NCI-H2029 treated with DMSO at 0.1 percent for 48 hours (cell line): ENCODE data around the gene NTM.

Experiments
- DNase-seq: peaks from one replicate; lab custom pipeline; 2025; lab: John Stamatoyannopoulos, UW

NTM gene

DNA sequence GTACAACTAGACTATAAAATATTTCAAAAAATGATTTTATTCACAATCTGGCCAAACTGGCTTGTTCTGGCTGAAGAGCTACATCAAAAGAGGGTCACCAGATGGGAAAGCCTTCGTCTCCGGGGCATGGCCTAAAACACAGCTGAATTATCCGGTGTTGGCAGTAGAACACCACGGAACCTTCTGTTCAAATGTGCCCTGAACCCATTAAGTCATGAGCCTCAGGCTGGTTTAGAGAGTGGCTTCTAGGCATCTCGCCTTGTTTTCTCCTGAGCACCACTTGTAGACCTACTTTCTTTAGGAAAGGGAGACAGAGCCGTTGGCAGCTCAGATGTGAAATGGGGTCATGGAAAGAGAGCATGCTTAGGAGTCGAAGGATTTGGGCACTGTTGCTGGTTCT lies 890.2 kb downstream of the NTM start:
- no peak for DNase-seq

DNA sequence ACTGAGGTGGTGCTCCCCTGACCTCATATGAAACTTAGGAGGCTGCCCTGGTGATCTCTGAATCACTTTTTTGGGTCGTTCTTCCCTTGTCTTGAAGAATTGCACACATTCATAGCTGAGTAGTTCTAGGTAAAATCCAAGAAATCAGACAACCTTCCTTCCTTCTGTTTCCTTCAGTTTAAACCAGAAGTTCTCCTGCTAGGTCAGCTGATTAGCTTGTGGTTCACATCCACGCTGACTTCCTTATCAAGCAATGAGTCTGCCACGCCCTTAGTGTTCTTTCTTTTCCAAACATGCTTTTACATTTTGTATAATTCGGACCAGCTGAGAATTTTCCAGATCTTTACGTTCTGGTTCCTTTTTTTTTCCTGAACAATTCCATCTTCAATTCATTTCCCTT lies 892.8 kb downstream of the NTM start:
- no peak for DNase-seq

DNA sequence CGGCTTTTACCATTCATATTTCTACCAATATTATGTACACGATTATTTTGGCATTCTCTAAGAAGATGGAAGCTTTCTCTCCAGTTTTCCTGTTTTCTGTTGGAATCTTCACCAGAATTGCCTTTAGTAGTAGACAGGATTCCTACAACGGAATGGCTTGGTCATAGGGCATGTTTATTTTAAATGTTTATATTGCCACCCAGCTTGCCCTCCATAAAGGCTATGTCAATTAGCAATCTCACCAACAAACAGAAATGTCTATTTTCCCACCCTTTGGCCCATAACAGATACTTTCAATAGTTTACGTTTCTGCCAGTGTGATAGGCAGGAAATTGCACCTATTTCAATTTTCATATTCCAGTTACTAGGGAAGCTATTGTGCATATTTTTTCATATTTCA lies 893.5 kb downstream of the NTM start:
- DNase-seq: no peak

DNA sequence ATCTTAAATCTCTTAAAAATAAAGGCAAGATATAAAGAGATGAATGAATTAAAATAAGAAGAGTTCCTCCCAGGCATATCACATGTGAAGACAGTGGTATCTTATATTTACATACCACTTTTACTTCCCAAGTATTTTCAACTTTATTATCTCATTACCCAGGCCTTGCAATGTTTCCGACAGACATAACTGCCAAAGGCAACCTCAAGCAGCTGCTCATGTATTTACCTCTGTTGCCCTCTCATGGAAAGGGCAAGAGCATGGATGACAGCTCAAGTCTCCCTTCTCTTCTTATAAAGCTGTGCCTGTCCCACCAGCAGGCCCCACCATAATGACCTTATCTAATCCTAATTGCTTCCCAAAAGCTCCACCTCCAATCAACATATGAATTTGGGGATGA lies 894.2 kb downstream of the NTM start:
- no peak for DNase-seq

DNA sequence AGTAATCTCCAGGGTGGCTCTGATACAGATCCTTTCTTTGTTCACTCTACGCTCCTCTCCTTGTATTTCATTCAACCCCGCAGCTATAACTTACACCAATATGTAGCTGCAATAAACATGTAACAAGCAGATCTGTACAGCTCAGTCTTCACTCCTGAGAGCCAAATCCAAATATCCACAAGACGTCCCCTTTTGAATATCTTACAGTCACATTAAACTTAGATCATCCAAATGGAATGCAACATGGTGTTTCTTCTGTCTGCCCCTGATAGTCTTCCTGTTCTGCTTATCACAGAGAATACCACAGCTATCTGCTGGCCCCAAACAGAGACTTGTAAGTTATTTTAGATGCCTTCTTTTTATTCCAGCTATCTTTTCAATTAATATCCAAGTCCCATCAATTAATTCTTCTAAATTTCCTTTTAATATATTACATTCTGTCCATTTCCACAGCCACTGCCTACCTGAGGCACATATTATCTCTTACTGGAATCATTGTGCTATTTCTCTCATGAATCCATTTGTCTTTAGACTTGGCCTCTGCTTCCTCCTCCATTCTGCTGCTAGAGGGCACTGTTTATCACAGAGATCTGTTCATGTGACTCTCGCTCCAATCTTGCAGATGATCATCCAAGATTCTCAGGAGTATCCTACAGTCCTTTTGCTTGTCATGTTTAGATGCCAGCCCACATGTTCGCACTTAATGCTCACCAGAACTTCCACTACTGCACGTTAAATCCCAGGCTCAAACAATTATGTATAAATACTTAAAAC lies 908.6 kb downstream of the NTM start:
- no peak for DNase-seq

DNA sequence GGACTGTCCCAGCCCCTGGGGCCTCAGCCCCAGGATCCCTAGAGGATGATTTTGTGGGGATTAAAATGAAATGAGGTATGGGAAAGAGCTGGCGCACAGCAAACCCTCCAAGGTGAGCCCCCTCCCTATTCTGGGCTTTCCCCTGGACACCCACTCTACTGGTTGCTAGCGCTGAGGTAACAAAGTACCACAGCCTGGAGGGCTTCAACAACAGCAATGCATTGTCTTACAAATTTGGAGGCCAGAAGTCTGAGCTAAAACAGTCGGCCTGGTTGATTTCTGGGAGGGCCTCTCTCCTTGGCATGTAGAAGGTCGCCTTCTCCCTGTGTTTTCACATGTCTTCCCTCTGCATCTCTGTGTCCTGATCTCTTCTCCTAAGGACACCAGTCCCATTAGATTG lies 913.6 kb downstream of the NTM start:
- DNase-seq: no peak

DNA sequence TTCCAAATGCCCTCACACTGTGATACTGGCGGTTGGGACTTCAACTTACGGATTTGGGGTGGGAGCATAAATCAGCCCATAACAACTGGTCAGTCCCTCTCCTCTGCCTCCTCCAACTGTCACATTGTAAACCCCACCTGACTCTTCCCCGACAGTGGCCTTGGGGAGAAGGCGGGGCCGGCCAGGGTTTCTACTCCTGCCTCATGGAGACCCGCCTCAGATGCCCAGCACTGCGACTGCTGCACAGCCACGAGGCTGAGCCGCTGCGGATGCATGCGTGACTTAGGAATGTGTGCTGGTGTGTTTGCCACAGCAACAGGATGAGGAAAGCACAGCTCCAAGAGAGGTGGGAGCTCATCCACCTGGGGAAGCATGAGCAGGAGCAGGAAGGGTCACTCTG lies 914.2 kb downstream of the NTM start:
- DNase-seq: no peak

DNA sequence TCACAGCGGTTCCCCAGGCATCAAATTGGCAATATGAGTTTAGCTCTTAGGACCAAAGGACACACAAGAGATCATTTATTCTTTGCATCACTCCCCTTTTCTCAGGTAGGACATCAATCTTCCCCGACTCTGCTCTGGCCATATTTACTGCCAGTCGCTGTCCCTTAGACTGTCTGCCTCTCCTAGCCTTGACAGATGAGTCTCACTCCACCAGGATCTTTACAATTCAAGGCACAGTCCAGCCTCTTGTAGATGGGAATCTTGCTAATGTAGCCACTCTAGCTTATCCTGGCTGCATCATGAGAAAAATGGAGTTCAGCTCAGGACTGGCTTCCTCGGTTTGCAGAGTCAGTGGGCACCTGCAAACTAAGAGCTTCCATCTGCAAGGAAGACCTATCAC lies 915.2 kb downstream of the NTM start:
- DNase-seq: no peak

DNA sequence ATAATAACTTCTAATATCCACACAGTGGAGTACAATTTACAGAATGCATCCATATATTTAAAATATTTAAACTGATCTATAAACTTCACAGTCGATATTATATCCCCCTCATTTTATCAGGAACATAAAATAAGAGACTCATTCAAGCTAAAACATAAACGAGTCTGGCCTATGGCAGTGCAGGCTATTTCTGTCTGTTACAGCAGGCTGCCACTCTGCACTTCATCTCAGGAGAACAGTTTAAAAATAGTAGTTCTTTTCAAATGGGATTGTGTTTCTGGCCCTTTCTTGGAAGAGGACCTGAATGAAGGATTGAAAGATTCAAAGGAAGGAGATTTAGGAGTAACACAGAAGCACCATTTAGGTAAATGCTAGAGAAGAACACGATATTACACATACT lies 915.7 kb downstream of the NTM start:
- DNase-seq: no peak

DNA sequence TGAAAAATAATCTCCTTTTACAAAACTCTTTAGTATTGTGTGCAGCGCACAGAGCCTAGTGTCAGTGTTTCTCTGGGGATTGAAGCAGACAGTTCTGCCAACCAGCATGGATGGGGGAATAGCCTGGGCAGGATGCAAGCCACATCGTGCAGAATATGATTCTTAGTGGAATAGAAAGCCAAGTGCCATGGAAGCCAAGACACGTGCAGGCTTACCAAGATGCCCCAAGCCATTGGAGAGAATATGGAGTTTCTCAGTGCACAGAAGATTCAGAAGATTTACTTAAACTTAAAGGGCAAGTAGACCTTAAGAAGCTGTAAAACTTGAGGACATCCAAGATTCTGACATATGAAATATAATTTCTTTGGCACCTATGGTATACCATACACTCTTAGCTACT lies 917.6 kb downstream of the NTM start:
- no peak for DNase-seq

DNA sequence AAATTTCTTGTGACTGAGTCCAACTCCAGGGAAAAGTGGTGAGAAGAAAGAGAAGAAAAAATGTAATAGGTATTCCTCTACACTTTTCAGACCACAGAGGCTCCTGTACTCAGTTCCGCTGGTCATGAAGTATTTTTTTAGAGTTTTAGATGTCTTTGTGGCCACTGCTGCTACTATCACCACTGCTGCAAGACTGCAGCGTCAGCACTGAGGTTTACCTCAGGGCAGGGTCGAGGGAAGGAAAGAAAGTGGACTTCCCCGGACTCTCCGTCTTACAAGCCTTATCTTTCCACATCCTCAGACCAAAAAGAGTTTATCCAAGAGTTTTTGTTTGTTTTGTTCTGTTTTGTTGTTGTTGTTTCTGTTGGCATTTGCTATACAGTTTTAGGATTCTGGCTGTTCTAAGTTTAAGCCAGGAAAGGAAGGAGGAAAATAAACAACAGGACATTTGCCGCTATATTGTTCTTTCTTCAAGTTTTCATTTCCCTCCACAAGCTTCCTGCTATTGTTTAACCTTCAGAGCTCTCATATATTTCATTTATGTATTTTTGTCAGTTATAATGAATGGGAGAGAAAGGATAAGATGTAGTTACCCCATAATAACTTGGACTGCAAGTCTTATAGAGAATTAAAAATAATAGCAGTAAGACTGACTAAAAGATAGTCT lies 919.3 kb downstream of the NTM start:
- no peak for DNase-seq

DNA sequence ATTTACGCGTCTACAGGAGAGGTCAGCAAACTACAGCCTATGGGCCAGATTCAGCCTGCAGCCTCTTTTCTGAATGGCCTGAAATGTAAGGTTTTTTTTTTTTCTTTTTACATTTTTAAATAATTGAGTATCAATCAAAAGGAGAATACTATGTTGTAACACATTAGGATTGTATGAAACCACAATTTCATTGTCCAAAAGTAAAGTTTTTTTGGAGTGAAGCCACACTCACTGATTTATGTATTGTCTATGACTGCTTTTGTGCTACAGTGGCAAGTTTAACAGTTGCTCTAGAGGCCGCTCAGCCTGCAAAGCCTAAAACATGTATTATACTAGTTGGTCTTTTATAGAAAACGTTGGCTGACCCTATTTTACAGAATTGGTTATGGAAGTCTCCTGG lies 923.2 kb downstream of the NTM start:
- no peak for DNase-seq

DNA sequence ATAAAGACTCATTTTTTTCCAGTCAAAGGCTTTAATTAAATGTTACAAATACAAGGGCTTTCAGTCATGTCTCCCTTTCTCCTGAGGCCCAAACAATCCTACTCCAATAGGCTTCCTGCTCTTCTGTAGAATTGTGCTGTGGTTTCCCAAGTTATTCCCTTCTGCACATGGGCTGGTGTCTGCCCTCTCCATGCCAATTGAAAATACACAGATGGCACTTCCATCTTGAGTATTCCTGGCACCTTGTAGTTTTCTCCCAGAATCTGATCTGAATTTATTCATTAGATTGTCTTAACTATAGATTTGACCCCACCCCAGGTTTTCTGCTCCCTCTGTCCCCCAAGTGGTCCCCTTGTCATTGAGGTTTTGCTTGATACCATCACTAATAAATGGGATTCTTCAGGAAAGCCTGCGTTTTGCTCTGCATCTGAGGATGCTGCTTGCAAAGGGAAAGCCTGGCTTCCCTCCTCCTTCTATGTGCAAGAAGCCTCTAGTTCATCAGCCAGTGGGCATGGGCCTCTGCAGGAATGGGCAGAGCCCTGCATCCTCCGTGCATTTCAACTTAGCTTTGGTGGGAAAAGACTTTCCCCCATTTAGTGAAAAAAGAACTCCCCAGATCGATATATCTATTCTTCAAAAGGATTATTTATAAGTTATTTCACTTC lies 926.7 kb downstream of the NTM start:
- DNase-seq: no peak

DNA sequence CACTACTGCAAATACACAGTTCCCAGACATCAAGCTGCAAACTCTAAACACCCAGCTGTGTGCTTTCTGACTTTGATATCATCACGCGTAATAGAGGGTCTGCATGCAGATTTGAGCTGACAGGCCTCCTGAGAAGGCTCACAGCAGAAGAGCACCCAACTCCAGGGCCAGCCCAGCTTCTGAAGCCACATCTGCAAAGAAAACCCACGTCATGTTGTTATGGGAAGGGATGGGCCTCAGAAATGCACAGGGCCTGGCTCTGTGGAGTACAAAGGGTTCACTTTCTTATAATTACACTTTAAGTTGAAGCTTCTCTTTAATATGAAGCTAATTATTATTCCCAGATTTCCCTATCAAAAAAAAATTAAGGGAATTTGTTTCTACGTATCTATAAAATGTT lies 927.9 kb downstream of the NTM start:
- no peak for DNase-seq

DNA sequence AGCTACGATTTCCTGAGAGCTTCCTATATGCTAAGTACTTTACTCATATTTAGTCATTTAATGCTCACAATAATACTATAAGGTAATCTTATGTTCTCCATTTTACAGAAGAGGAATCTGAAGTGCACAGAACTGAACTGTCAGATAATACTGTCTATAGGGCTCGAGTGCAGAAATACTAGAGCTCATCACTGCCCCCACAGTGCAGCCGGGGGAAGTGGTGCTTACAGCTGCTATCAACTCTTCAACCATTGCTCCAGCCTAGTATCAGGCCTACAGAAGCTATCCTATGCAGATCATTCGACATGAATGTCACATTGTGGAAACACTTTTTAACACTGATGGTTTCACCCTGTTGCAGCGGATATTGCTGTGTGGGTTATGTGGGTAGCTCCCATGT lies 929.9 kb downstream of the NTM start:
- no peak for DNase-seq

DNA sequence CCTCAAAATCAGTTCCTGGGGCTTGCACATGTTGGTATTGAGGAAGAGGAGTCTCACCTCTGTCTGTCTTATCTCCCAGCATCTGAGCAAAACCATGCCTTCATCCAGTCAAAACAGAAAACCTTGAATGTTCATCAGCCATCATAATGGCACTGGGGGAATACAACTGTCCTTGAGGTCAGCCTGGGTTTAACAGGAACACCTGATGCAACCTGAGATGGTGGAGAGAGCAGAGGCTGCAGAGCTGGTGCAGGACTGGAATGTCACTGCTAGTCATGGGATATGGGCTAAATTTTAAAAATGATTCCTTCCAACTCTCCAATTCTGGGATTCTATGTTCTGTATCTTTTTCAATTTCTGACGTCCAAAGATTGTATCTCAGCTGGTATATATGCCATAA lies 931.0 kb downstream of the NTM start:
- DNase-seq: no peak

DNA sequence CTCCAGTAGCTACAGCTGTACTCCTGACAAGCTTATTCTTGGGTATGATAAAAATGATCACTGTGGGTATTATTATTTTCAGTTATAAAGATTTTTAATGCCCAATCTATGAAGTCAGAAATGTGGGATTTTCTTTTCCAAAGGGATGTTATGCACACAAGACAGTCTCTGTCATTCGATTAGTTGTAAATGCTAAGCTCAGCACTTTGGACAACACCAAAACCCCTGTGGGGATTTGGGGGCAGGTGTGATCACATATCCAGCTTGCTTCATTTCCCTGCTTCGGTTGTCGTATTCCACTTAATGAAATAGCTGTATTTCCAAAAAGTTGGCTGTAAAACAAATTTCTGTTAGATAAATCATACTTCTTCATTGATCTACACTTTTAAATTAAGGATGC lies 931.5 kb downstream of the NTM start:
- DNase-seq: no peak

DNA sequence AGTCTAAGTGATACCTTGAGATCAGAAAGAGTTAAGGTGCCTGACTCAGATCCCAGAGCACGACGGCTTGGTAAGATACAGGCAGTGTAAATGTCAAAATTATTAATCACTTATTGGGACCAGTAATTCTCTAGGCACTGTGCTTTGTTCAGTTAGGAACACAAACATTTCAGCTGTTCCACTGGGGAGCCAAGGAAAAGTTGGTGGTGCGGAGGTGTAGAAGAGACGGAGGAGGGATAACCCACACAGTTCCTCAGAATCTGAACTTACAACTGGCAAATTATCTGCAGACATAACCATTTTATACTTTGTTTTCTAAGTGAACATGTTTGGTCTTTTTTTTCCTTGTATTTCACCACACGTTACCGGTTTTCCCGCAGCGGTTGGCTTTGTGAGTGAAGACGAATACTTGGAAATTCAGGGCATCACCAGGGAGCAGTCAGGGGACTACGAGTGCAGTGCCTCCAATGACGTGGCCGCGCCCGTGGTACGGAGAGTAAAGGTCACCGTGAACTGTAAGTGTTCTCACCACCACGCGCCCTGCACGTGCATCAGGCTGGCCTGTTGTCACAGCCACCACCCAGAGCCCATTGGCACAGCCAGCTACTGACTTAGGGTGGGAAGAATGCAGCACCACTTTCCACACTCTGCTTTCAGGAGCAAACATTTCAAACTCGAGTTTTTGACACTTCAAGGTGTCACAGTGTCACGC lies 937.0 kb downstream of the NTM start:
- no peak for DNase-seq

DNA sequence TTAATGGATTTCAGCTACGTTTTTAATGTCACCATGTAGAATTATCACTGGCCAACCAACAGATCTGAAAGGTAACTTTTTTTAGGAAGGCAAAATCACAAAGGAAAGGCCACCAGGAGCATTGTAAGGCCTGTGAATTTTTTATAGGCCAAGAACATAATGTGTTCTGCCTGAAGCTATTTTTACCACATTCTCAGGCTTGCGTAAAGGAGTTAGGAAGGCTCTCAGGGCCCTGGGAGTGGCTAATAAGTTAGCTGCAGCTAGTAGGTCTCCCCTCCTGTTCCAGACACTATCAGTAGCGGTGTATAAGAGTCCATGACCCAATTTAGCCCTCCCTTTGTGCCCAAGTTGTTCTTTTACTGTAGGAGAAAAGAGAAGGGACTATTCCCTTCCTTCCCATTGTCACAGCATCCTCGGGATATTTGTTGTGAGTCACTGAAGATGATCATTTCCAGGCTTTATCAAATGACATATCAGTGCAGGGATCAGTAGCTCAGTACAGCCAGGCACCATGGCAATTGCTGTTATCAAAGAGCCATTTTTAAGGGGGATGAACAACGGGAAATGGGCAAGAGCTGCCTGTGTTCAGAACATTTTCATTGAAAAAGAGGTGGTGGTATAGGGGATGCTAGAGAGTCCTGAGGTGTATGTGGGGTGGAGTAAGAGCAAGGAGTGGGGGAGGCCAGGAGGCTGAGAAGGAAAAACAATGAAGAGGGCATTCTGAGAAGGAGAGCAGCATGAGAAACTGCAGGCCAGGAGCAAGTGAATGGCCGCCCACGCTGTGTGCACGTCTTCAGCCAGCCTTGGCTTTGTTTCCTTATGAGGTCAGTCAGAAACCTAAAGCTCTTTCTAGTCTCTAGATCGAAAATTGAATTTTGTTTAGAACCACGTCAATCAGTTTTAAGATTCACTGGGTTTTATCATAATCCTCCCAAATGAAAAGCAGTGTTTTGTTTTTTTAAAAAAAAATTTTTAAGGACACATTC lies 940.3 kb downstream of the NTM start:
- no peak for DNase-seq

DNA sequence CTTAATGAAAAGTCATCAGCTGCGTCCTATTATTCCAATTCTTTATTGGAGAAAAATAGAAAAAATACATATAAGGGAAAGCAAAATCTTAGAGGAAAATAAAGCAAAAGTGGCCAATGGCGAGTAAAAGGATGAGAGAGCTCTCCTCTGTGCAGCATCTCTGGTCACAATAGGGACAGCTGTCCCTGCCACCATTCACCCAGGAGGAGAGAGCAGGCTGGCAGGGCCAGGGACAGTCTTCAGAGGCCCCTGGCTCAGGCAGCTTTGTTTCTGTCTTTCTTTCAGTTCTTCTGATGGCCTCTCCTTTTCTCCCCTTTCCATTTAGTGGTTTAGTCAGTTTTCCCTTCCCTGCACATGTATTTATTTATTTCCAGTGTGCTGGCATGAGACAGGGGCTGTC lies 941.3 kb downstream of the NTM start:
- no peak for DNase-seq

DNA sequence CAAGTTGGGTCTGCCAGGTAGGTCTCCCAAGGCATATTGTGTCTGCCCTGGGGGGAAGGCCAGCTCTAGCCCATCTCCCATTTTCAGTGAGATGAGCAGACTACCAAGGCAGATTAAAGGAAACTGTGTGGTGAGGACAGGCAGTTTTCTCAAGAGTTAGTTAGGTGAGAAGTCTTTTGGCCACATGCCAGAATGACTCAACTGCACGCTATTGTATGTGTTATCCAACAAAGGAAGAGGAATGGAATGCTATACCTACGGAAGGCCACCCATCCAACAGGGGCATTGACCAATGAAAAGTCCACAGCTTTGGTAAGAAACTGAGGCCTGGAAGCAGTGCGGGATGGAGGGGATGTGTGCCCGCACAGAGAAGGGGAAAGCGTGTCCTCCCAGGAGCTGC lies 941.7 kb downstream of the NTM start:
- DNase-seq: no peak

DNA sequence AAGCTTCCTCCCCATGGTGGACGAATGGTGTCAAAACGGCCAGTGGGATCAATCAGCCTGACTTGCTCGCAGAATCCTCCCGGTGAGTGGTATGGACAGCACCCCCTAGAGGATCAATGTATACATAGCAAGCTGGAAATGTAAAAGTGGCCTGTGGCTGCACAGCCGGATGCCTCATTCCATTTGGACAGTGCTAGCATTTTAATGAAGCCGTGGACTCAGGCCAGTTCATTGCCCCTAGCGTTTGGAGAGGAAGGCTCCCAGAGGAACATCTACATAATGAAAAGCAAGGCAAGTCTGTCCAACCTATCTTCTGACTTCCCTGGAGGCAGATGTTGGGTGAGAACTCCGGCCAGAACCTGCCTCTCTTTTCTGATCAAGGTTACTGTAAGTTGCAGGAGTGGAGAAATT lies 942.3 kb downstream of the NTM start:
- DNase-seq: no peak
